H1 (cell line): ENCODE measurements around the gene HDAC7. TPM values are rescaled to one million over a fixed set of nuclear protein-coding genes. Genes with fewer than 3 reads are reported as not detected.

ENCODE experiments used
- CTCF ChIA-PET: fragments of 300-600 bp; sonication (Branson Sonifier 250); formaldehyde crosslinking; loops from one replicate; lab custom pipeline; 2021; ENCODE audit not compliant: partially characterized antibody; lab: Charles Lee
- POLR2A ChIA-PET: fragments of 300-600 bp; sonication (Branson Sonifier 250); formaldehyde crosslinking; loops from one replicate; lab custom pipeline; 2021; ENCODE audit warnings: inconsistent platforms; ENCODE audit not compliant: partially characterized antibody; lab: Charles Lee
- DNase-seq, 2 experiments: peaks; one replicate each; pipeline versions ENCODE4 v3.0.0 to v3.0.0-alpha.2; 2010 to 2022; ENCODE audit warnings: low spot score in 2 of 2, low read depth in 1 of 2, mixed read lengths in 1 of 2
- FAIRE-seq: peaks from 2 replicates; lab custom pipeline; 2011; peaks lifted over from hg19 to GRCh38; lab: Jason Lieb, UNC
- H2AFZ ChIP-seq: 2 replicates; pipeline ENCODE4 v1.8.1; 2012; ENCODE audit warnings: low read length, inconsistent platforms
- H2AK5ac ChIP-seq: 2 replicates; pipeline ENCODE4 v1.6.1; 2013; ENCODE audit warnings: low read depth, low read length
- H2BK120ac ChIP-seq: replicated peaks from 2 replicates; pipeline ENCODE3; 2013; ENCODE audit warnings: low read depth, low read length, inconsistent platforms
- H2BK12ac ChIP-seq: 2 replicates; pipeline ENCODE4 v1.6.1; 2013; ENCODE audit warnings: low read depth, low read length
- H2BK15ac ChIP-seq: 2 replicates; pipeline ENCODE4 v1.6.1; 2013; ENCODE audit warnings: low read length
- H2BK20ac ChIP-seq: 2 replicates; pipeline ENCODE4 v1.6.1; 2013; ENCODE audit warnings: low read length
- H2BK5ac ChIP-seq: 2 replicates; pipeline ENCODE4 v1.6.1; 2013; ENCODE audit warnings: low read depth, low read length
- H3K14ac ChIP-seq: 2 replicates; pipeline ENCODE4 v1.6.1; 2013; ENCODE audit warnings: inconsistent platforms; ENCODE audit not compliant: insufficient read length
- H3K18ac ChIP-seq: 2 replicates; pipeline ENCODE4 v1.6.1; 2013; ENCODE audit warnings: low read length; ENCODE audit errors: extremely low read depth
- H3K23ac ChIP-seq: 2 replicates; pipeline ENCODE4 v1.6.1; 2013; ENCODE audit warnings: inconsistent platforms; ENCODE audit not compliant: insufficient read length
- H3K23me2 ChIP-seq: 2 replicates; pipeline ENCODE4 v1.6.1; 2013; ENCODE audit warnings: low read depth, low read length
- H3K27ac ChIP-seq: 2 replicates; pipeline ENCODE4 v1.6.1; 2011; ENCODE audit warnings: low read depth, low read length, inconsistent platforms
- H3K27me3 ChIP-seq, 4 experiments: replicated peaks in 1 of 4; 1 replicate in 1 of 4; 2 replicates in 3 of 4; pipeline versions ENCODE4 v1.6.1 to v1.8.1; 2011 to 2013; ENCODE audit warnings: low read length in 3 of 4, mild to moderate bottlenecking in 3 of 4, inconsistent platforms in 2 of 4, mixed read lengths in 2 of 4, moderate library complexity in 1 of 4; ENCODE audit not compliant: control insufficient read depth in 3 of 4, insufficient read depth in 3 of 4; ENCODE audit errors: extremely low read depth in 1 of 4
- H3K36me3 ChIP-seq, 4 experiments: 2 replicates each; pipeline versions ENCODE4 v1.6.1 to v1.8.1; 2011 to 2013; ENCODE audit warnings: mild to moderate bottlenecking in 4 of 4, low read length in 3 of 4, moderate library complexity in 2 of 4, control low read depth in 1 of 4, inconsistent platforms in 1 of 4; ENCODE audit not compliant: insufficient read depth in 4 of 4, control insufficient read depth in 2 of 4
- H3K4ac ChIP-seq: replicated peaks from 2 replicates; pipeline ENCODE3; 2013; ENCODE audit warnings: low read length, low read depth, mixed read lengths, inconsistent platforms; ENCODE audit not compliant: insufficient read length
- H3K4me1 ChIP-seq, 4 experiments: replicated peaks in 1 of 4; 1 replicate in 1 of 4; 2 replicates in 3 of 4; pipeline versions ENCODE4 v1.6.1 to v1.8.1; 2011 to 2013; ENCODE audit warnings: low read length in 3 of 4, inconsistent platforms in 2 of 4, mixed read lengths in 1 of 4; ENCODE audit not compliant: insufficient read depth in 4 of 4, control insufficient read depth in 3 of 4
- H3K4me2 ChIP-seq, 2 experiments: 2 replicates each; pipeline versions ENCODE4 v1.6.1 to v1.8.1; 2011 to 2013; ENCODE audit warnings: low read depth in 2 of 2, low read length in 2 of 2, control low read depth in 1 of 2, inconsistent platforms in 1 of 2, mild to moderate bottlenecking in 1 of 2; ENCODE audit not compliant: insufficient read depth in 1 of 2
- H3K4me3 ChIP-seq, 4 experiments: fragments of 200-600, 300-600 bp in 1 of 4; sonication (generic), shearing (Covaris generic), sonication (Bioruptor Twin) in 1 of 4; 2 replicates each; pipeline versions ENCODE4 v1.5.1 to v1.8.1; 2011 to 2016; ENCODE audit warnings: low read length in 4 of 4, low read depth in 3 of 4, control low read depth in 2 of 4, inconsistent platforms in 2 of 4, mild to moderate bottlenecking in 2 of 4, mixed read lengths in 1 of 4, moderate library complexity in 1 of 4; ENCODE audit not compliant: insufficient read depth in 2 of 4; ENCODE audit errors: extremely low read depth in 1 of 4
- H3K56ac ChIP-seq: replicated peaks from 2 replicates; pipeline ENCODE3; 2013; ENCODE audit warnings: low read depth, mild to moderate bottlenecking, mixed read lengths, low read length, inconsistent platforms; ENCODE audit not compliant: insufficient read length
- H3K79me1 ChIP-seq: 2 replicates; pipeline ENCODE4 v1.6.1; 2013; ENCODE audit warnings: low read depth, low read length, control low read depth
- H3K79me2 ChIP-seq, 2 experiments: 2 replicates each; pipeline versions ENCODE4 v1.6.1 to v1.8.1; 2012 to 2013; ENCODE audit warnings: low read length in 2 of 2, mild to moderate bottlenecking in 2 of 2, inconsistent platforms in 1 of 2; ENCODE audit not compliant: insufficient read depth in 2 of 2, control insufficient read depth in 1 of 2
- H3K9ac ChIP-seq, 4 experiments: replicated peaks in 1 of 4; 1 replicate in 1 of 4; 2 replicates in 3 of 4; pipeline versions ENCODE4 v1.6.1 to v1.8.1; 2011 to 2013; ENCODE audit warnings: low read depth in 3 of 4, low read length in 3 of 4, control low read depth in 2 of 4, mild to moderate bottlenecking in 2 of 4, moderate library complexity in 2 of 4, inconsistent platforms in 1 of 4; ENCODE audit errors: extremely low read depth in 1 of 4
- H3K9me3 ChIP-seq, 2 experiments: 2 replicates each; pipeline versions ENCODE4 v1.6.1 to v1.8.1; 2012 to 2013; ENCODE audit warnings: mild to moderate bottlenecking in 2 of 2, moderate library complexity in 2 of 2, control low read depth in 1 of 2, inconsistent platforms in 1 of 2, low read depth in 1 of 2, low read length in 1 of 2, mixed read lengths in 1 of 2; ENCODE audit not compliant: insufficient read depth in 2 of 2
- H4K20me1 ChIP-seq, 2 experiments: replicated peaks in 1 of 2; 2 replicates each; pipeline versions ENCODE3 to v1.8.1; 2011 to 2013; ENCODE audit warnings: inconsistent platforms in 2 of 2, low read length in 2 of 2, mild to moderate bottlenecking in 1 of 2; ENCODE audit not compliant: insufficient read depth in 2 of 2, control insufficient read depth in 1 of 2
- H4K5ac ChIP-seq: 2 replicates; pipeline ENCODE4 v1.6.1; 2013; ENCODE audit warnings: low read length, low read depth, mixed read lengths, inconsistent platforms; ENCODE audit not compliant: insufficient read length
- H4K8ac ChIP-seq: 2 replicates; pipeline ENCODE4 v1.8.0; 2013; ENCODE audit warnings: mild to moderate bottlenecking, moderate library complexity, low read length, inconsistent platforms; ENCODE audit not compliant: insufficient read depth; ENCODE audit errors: extremely low read depth
- H4K91ac ChIP-seq: replicated peaks from 2 replicates; pipeline ENCODE3; 2013; ENCODE audit warnings: low read length, mixed read lengths, inconsistent platforms; ENCODE audit not compliant: insufficient read length
- JUND ChIP-seq: IDR thresholded peaks from 2 replicates; pipeline ENCODE4 v1.6.1; 2011; ENCODE audit warnings: mild to moderate bottlenecking, improper control_type of control experiment, low read length
- PHF8 ChIP-seq: fragments of 200-600 bp; sonication (generic); conservative IDR thresholded peaks from 2 replicates; pipeline ENCODE4 v1.7.1; 2012; ENCODE audit warnings: low read depth, mild to moderate bottlenecking, inconsistent platforms, low read length, moderate library complexity
- RAD21 ChIP-seq, 2 experiments: IDR thresholded peaks in 1 of 2; conservative IDR thresholded peaks in 1 of 2; 2 replicates each; pipeline ENCODE4 v1.6.1; 2011; ENCODE audit warnings: low read depth in 2 of 2, low read length in 2 of 2, improper control_type of control experiment in 1 of 2, inconsistent platforms in 1 of 2, mild to moderate bottlenecking in 1 of 2, moderate library complexity in 1 of 2
- WGBS, 2 experiments: shearing (Covaris generic) in 1 of 2; methylation state at CpG; one replicate each; pipeline versions ENCODE4 v1.1.6 to v1.1.7; 2013 to 2015; ENCODE audit warnings: low lambda C conversion rate in 2 of 2, mixed read lengths in 2 of 2, inconsistent platforms in 1 of 2, low coverage in 1 of 2, missing lambda C conversion rate in 1 of 2; ENCODE audit not compliant: insufficient replicate concordance in 2 of 2, insufficient coverage in 1 of 2, insufficient read length in 1 of 2; ENCODE audit errors: extremely low coverage in 1 of 2, missing lambda C conversion rate in 1 of 2; 5-methylcytosine and 5-hydroxymethylcytosine counted together
- polyA plus RNA-seq, 7 experiments: library from polyadenylated mRNA; depleted of rRNA in 3 of 7; stranded (reverse) in 5 of 7; unstranded in 2 of 7; fragments of >200 nt in 5 of 7; fragments of 200-250 nt in 2 of 7; gene quantifications; 1 replicate in 5 of 7; 2 replicates in 1 of 7; 4 replicates in 1 of 7; pipeline versions ENCODE4 v1.2.1 to v1.2.3, GENCODE V29; 2011 to 2013; ENCODE audit warnings: missing spikeins in 2 of 7, mixed read lengths in 2 of 7
- total RNA-seq: library from RNA; stranded (reverse); fragmentation: NEBNext Ultra II Directional; extraction: Animal tissue kit (Norgen Biotek cat#: 25700); gene quantifications from 2 replicates; pipeline ENCODE4 v1.2.1, GENCODE V29; 2021
- TF ChIP-seq, protein P1 (sequence below), 3 experiments: IDR thresholded peaks; 1 replicate in 2 of 3; 2 replicates in 1 of 3; pipeline versions ENCODE4 v1.5.1 to v1.6.1; 2011; ENCODE audit warnings: low read length in 3 of 3, mild to moderate bottlenecking in 3 of 3, inconsistent platforms in 2 of 3, low read depth in 1 of 3, moderate library complexity in 1 of 3; ENCODE audit not compliant: insufficient read depth in 1 of 3; ENCODE audit errors: control extremely low read depth in 1 of 3

The HDAC7 gene
- total and polyA plus RNA-seq, 2 of the 8 experiments (the other 6 are each of a cell fraction or from before 2014, with no cell fraction given), result 25.5 to 84.9 TPM

DNA sequence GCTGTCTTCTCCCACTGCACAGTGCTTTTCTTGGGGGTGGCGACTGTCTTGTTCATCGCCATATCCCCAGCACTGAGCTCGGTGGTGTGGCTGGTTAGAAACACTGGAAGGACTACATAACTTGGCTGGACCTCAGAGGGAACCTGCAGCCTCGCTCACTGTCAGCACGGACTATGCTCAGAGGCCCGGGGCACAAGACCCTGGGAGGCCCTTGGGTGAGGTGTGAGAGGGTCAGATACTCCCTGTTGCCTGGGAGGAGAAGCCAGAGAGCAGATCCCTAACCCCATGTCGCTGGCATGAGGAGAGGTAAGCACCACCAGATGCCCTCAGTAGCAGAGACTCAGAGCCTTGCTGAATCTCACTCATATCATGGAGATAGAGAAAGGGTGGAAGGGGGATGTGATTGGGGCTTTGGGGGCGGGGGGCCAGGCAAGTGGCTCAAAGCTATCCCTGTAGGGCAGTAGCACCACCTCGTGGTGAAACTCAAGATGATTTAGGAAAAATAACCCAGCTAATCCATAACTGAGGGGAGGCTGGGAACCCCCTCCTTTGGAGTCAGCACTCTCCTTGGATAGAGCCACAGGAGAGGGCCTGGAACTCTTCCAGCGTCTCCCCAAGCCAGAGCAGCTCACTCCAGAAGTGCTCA is 18.7 kb upstream of the HDAC7 start:
- Histone ChIP-seq H3K23me2 (no peaks in the 10 kb centered on the region; the same call in 1 of the 2 replicates), H3K4me2 (no peak overlapping the region), H3K23ac (no peak overlapping the region), H4K91ac (peak overlapping the region; percentile 11), H2BK12ac (0 out of 2 replicates have a peak overlapping the region, but pooled peaks have one; percentile 1), H2BK15ac (no peak overlapping the region), H2AFZ (no peak overlapping the region), H3K79me2 (no peaks in the 10 kb centered on the region), H2BK5ac (no peak overlapping the region), H4K5ac (no peak overlapping the region), H3K56ac (no peak overlapping the region), H3K14ac (no peak overlapping the region), H2AK5ac (no peak overlapping the region), H4K8ac (no peak overlapping the region), H3K27ac (no peak overlapping the region), H3K4me3 (no peak overlapping the region), H3K4ac (no peak overlapping the region), H2BK20ac (no peak overlapping the region), H3K79me1 (no peaks in the 10 kb centered on the region), H3K4me1 (peaks cover 0 to 6% (median 2%) of the 10 kb centered on the region in 4 experiments; a peak in 5 of 7 replicates), H3K18ac (no peak overlapping the region), H3K36me3 (no peaks in the 10 kb centered on the region), H3K9me3 (no peaks in the 10 kb centered on the region), H3K9ac (no peak overlapping the region), H2BK120ac (no peak overlapping the region), H4K20me1 (no peaks in the 10 kb centered on the region), H3K27me3 (no peaks in the 10 kb centered on the region; a peak in 1 of 7 replicates)
- TF ChIP-seq JUND, result no peak
- TF ChIP-seq, protein P1, sequence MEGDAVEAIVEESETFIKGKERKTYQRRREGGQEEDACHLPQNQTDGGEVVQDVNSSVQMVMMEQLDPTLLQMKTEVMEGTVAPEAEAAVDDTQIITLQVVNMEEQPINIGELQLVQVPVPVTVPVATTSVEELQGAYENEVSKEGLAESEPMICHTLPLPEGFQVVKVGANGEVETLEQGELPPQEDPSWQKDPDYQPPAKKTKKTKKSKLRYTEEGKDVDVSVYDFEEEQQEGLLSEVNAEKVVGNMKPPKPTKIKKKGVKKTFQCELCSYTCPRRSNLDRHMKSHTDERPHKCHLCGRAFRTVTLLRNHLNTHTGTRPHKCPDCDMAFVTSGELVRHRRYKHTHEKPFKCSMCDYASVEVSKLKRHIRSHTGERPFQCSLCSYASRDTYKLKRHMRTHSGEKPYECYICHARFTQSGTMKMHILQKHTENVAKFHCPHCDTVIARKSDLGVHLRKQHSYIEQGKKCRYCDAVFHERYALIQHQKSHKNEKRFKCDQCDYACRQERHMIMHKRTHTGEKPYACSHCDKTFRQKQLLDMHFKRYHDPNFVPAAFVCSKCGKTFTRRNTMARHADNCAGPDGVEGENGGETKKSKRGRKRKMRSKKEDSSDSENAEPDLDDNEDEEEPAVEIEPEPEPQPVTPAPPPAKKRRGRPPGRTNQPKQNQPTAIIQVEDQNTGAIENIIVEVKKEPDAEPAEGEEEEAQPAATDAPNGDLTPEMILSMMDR (IDR thresholded peaks at IDR 0.05; ENCODE audit: control extremely low read depth in 1 of 3, insufficient read depth in 1 of 3, low read depth in 1 of 3, low read length in 3 of 3), result peak; percentile 23 to 57 (median 41)
- TF ChIP-seq PHF8, result no peak
- TF ChIP-seq RAD21 (IDR thresholded peaks at IDR 0.05 in 1 of 2, conservative IDR thresholded peaks at IDR 0.05 in 1 of 2; ENCODE audit: low read depth in 2 of 2, low read length in 2 of 2), result peak; percentile 72 to 73
- CTCF ChIA-PET, result interaction anchor here (0.8 to 30.5 kb wide), 43 partner anchors 7 to 344 kb away, joined by 3 to 2001 read pairs (median 5); partner anchors contain the start of genes HDAC7 and SLC48A1
- FAIRE-seq (no peak), DNase-seq (no peak)
- WGBS, 2 experiments, result 56% methylated on average over 9 of the region's 10 CpGs; no CpG with 5 or more reads in 1 of the 2 experiments
- POLR2A ChIA-PET, result interaction anchor here (0.8 to 28.4 kb wide), 7 partner anchors 10 to 96 kb away, joined by 3 to 480 read pairs (median 8); partner anchors contain the start of gene HDAC7
